SK-N-SH treated with all-trans-retinoic acid at 6 μM for 48 hours (cell line): ENCODE results near the gene COPG2.
"Not testable (repeated sequence)": the region's sequence is repeated elsewhere in the genome, so short reads cannot be mapped to it uniquely, and the experiment has no call there.

Experiments used
- ATAC-seq: fragments of 200-7000 bp; cut with Tn5 transposase; 3 replicates; pipeline ENCODE4 v1.9.1; 2020; ENCODE audit warnings: mild to moderate bottlenecking, moderate library complexity
- ARNTL ChIP-seq: fragments of 450-650 bp; formaldehyde crosslinking; IDR thresholded peaks from 2 replicates; pipeline ENCODE4 v1.5.0; 2020; ENCODE audit warnings: low read depth, mild to moderate bottlenecking, moderate library complexity, borderline replicate concordance
- BACH2 ChIP-seq: fragments of 250-450 bp; sonication (Bioruptor Pico); IDR thresholded peaks from 2 replicates; pipeline ENCODE4 v1.9.0; 2021; ENCODE audit warnings: mild to moderate bottlenecking, borderline replicate concordance
- CSDC2 ChIP-seq: fragments of 250-450 bp; sonication (Bioruptor Pico); IDR thresholded peaks from 2 replicates; pipeline ENCODE4 v1.5.0; 2020; ENCODE audit warnings: mild to moderate bottlenecking, moderate library complexity
- ESRRG ChIP-seq: fragments of 250-450 bp; sonication (Bioruptor Pico); IDR thresholded peaks from 2 replicates; pipeline ENCODE4 v1.6.1; 2021; ENCODE audit warnings: mild to moderate bottlenecking
- GLIS3 ChIP-seq: fragments of 250-450 bp; sonication (Bioruptor Pico); IDR thresholded peaks from 2 replicates; pipeline ENCODE4 v1.5.0; 2020; ENCODE audit warnings: mild to moderate bottlenecking, moderate library complexity
- ISL1 ChIP-seq: fragments of 250-450 bp; sonication (Bioruptor Pico); IDR thresholded peaks from 2 replicates; pipeline ENCODE4 v2.1.2; 2022; ENCODE audit warnings: mild to moderate bottlenecking, moderate library complexity
- OSR1 ChIP-seq: fragments of 250-450 bp; sonication (Bioruptor Pico); IDR thresholded peaks from 2 replicates; pipeline ENCODE4 v1.8.0; 2022; ENCODE audit warnings: moderate library complexity, mild to moderate bottlenecking, inconsistent platforms
- PPARA ChIP-seq: fragments of 250-450 bp; sonication (Bioruptor Pico); IDR thresholded peaks from 2 replicates; pipeline ENCODE4 v1.5.0; 2020; ENCODE audit warnings: mild to moderate bottlenecking, borderline replicate concordance
- RARB ChIP-seq: fragments of 250-450 bp; sonication (Bioruptor Pico); IDR thresholded peaks from 2 replicates; pipeline ENCODE4 v1.8.0; 2021; ENCODE audit warnings: mild to moderate bottlenecking, moderate library complexity
- TCF4 ChIP-seq: fragments of 250-450 bp; sonication (Bioruptor Pico); IDR thresholded peaks from 2 replicates; pipeline ENCODE4 v1.8.0; 2021; ENCODE audit warnings: mild to moderate bottlenecking, moderate library complexity, borderline replicate concordance
- TOX ChIP-seq: fragments of 250-450 bp; sonication (Bioruptor Pico); IDR thresholded peaks from 2 replicates; pipeline ENCODE4 v1.8.0; 2021; ENCODE audit warnings: mild to moderate bottlenecking, moderate library complexity, borderline replicate concordance
- ZC3H10 ChIP-seq: fragments of 250-450 bp; sonication (Bioruptor Pico); IDR thresholded peaks from 2 replicates; pipeline ENCODE4 v1.5.1; 2021; ENCODE audit warnings: mild to moderate bottlenecking, moderate library complexity
- ZFP3 ChIP-seq: fragments of 250-450 bp; sonication (Bioruptor Pico); IDR thresholded peaks from 2 replicates; pipeline ENCODE4 v1.5.0; 2020; ENCODE audit warnings: mild to moderate bottlenecking, moderate library complexity
- ZFP30 ChIP-seq: fragments of 450-650 bp; formaldehyde crosslinking; IDR thresholded peaks from 2 replicates; pipeline ENCODE4 v1.5.0; 2022; ENCODE audit warnings: mild to moderate bottlenecking, moderate library complexity
- ZNF565 ChIP-seq: fragments of 450-650 bp; formaldehyde crosslinking; conservative IDR thresholded peaks from 2 replicates; pipeline ENCODE4 v1.5.0; 2020; ENCODE audit warnings: low read depth, mild to moderate bottlenecking, moderate library complexity
- ZNF70 ChIP-seq: fragments of 450-650 bp; formaldehyde crosslinking; IDR thresholded peaks from 2 replicates; pipeline ENCODE4 v1.5.0; 2020; ENCODE audit warnings: mild to moderate bottlenecking, moderate library complexity
- ZNF8 ChIP-seq: fragments of 450-650 bp; formaldehyde crosslinking; IDR thresholded peaks from 2 replicates; pipeline ENCODE4 v1.5.0; 2020; ENCODE audit warnings: mild to moderate bottlenecking, moderate library complexity
- TF ChIP-seq, protein P1 (sequence below): fragments of 250-450 bp; sonication (Bioruptor Pico); IDR thresholded peaks from 2 replicates; pipeline ENCODE4 v1.5.1; 2021; ENCODE audit warnings: mild to moderate bottlenecking, moderate library complexity
- TF ChIP-seq, protein P2 (sequence below): fragments of 250-450 bp; sonication (Bioruptor Pico); IDR thresholded peaks from 2 replicates; pipeline ENCODE4 v1.8.0; 2021; ENCODE audit warnings: low read depth, mild to moderate bottlenecking, moderate library complexity, borderline replicate concordance
- TF ChIP-seq, protein P3 (sequence below): fragments of 250-450 bp; sonication (Bioruptor Pico); IDR thresholded peaks from 2 replicates; pipeline ENCODE4 v1.8.0; 2020; ENCODE audit warnings: mild to moderate bottlenecking, moderate library complexity, borderline replicate concordance
- TF ChIP-seq, protein P4 (sequence below): fragments of 250-450 bp; sonication (Bioruptor Pico); IDR thresholded peaks from 2 replicates; pipeline ENCODE4 v1.5.0; 2020; ENCODE audit warnings: mild to moderate bottlenecking, moderate library complexity

Gene COPG2

DNA sequence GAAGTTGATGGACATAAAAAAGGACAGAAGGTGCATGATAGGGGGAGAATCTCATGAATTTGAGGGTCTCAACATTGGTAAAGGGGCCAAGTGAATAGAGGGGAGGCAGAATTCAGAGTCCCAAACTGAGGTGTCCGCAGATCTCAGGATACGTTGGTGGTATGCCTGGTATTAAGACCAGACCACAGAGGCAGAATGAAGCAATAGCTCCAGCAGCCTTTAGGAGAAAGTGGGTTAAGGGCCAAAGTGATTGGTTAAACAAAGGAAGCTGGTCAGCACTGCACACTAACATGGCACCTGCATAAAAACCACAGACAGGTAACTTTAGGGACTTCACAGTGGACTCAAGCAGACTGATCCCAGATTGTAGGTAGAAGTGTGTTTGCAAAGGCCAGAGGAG, 139.1 kb downstream of the COPG2 start:
- no peak for ATAC-seq
- TF ChIP-seq CSDC2 (CRISPR knock-in tag) (no peak), ZFP3 (no peak)

DNA sequence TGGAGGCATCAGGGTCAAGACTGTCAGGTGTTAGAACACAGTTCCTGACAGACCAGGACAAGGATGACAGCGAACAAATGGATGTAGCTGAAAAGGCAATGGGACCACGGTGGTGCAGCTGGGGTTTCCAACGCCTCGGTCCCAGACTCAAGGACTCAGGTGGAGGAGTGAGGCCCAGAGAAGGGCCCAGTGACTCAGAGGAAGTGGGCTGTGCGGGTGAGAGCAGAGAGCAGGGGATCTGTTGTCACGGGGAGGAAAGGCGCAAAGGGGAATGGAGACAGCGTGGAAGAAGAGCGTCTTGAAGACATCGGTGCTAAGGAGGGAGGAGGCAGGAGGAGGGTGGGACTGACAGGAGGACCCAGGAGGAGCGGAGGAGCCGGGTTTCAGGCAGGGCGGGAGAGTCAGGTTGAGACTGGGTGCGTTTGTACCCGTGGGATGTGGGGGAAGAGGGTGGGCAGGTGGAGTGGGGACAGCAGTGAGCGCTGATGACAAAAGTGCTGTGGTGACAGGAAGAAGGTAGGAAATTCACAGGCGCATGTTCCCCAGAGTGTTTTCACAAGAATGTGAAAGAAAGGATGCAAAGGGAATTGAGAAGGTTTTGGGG, 140.7 kb downstream of the COPG2 start:
- not testable (repeated sequence) for ATAC-seq

DNA sequence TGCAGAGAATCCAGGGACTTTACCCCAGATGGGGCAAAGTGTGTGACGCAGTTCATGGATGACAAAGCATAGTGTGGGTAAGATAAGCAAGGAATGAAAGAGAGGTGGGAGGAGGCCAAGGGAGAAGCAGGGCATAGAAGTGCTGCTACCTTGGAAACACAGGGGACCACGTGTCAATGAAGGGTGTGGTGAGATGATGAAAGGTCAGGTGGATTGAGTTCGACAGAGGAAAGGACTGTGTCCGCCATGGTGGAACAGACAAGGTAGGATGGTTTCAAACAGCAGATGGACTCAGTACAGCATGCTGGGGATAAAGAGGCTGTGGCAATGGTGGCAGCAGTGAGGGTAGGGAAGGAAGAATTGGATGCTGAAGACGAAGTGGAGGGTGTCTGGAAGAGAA, 143.9 kb downstream of the COPG2 start:
- TF ChIP-seq CSDC2 (CRISPR knock-in tag) (no peak), PPARA (CRISPR knock-in tag) (no peak), ZFP30 (CRISPR knock-in tag) (no peak), TCF4 (CRISPR knock-in tag) (no peak), TOX (CRISPR knock-in tag) (no peak), ESRRG (no peak)
- no peak for ATAC-seq

DNA sequence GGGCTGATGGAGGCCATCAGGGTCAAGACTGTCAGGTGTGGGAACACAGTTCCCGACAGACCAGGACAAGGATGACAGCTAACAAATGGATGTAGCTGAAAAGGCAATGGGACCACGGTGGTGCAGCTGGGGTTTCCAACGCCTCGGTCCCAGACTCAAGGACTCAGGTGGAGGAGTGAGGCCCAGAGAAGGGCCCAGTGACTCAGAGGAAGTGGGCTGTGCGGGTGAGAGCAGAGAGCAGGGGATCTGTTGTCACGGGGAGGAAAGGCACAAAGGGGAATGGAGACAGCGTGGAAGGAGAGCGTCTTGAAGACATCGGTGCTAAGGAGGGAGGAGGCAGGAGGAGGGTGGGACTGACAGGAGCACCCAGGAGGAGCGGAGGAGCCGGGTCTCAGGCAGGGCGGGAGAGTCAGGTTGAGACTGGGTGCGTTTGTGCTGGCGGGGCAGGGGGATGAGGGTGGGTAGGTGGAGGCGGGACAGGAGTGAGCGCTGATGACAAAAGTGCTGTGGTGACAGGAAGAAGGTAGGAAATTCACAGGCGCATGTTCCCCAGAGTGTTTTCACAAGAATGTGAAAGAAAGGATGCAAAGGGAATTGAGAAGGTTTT, 144.9 kb downstream of the COPG2 start:
- not testable (repeated sequence) for ATAC-seq

DNA sequence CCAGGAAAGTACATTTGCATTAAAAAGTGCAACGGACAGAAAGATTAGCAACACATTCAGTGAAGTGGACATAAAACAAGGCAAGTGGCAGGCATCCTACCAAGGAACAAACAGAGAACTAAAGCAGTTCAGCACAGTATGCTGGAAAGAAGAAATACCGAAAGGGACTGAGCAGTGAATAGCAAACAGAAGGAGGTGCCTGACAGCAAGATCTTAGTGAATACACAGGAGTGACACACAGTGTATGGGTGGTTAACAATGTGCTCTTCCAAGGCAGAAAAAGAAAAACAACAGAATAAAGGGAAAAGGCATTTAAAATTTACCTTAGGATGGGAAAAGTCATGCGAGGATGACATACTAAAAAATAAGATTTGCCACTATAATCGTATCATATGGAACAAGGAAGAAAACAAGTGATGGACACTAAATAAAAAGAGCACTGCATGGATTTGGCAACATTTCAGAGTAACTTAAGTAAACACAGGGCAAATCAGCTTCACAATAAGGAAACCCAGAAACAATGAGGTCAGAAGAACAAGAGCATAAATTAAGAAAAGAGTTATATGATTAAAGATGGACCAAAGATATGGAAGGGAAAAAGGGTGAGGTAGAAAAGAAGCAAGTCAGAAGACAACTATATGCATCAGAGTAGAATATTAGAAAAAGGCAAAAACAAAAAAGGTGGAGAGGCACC, 147.1 kb downstream of the COPG2 start:
- no peak for ATAC-seq
- TF ChIP-seq ZFP30 (CRISPR knock-in tag) = no peak
- TF ChIP-seq GLIS3 (CRISPR knock-in tag) = no peak
- TF ChIP-seq ZNF70 = no peak
- no peak for TF ChIP-seq TCF4 (CRISPR knock-in tag)
- TF ChIP-seq OSR1 (CRISPR knock-in tag) = no peak
- TF ChIP-seq, protein P1, sequence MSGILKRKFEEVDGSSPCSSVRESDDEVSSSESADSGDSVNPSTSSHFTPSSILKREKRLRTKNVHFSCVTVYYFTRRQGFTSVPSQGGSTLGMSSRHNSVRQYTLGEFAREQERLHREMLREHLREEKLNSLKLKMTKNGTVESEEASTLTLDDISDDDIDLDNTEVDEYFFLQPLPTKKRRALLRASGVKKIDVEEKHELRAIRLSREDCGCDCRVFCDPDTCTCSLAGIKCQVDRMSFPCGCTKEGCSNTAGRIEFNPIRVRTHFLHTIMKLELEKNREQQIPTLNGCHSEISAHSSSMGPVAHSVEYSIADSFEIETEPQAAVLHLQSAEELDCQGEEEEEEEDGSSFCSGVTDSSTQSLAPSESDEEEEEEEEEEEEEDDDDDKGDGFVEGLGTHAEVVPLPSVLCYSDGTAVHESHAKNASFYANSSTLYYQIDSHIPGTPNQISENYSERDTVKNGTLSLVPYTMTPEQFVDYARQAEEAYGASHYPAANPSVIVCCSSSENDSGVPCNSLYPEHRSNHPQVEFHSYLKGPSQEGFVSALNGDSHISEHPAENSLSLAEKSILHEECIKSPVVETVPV = no peak
- no peak for TF ChIP-seq ISL1 (CRISPR knock-in tag)
- TF ChIP-seq, protein P2, sequence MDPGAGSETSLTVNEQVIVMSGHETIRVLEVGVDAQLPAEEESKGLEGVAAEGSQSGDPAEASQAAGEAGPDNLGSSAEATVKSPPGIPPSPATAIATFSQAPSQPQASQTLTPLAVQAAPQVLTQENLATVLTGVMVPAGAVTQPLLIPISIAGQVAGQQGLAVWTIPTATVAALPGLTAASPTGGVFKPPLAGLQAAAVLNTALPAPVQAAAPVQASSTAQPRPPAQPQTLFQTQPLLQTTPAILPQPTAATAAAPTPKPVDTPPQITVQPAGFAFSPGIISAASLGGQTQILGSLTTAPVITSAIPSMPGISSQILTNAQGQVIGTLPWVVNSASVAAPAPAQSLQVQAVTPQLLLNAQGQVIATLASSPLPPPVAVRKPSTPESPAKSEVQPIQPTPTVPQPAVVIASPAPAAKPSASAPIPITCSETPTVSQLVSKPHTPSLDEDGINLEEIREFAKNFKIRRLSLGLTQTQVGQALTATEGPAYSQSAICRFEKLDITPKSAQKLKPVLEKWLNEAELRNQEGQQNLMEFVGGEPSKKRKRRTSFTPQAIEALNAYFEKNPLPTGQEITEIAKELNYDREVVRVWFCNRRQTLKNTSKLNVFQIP (CRISPR knock-in tag) = no peak
- TF ChIP-seq, protein P3, sequence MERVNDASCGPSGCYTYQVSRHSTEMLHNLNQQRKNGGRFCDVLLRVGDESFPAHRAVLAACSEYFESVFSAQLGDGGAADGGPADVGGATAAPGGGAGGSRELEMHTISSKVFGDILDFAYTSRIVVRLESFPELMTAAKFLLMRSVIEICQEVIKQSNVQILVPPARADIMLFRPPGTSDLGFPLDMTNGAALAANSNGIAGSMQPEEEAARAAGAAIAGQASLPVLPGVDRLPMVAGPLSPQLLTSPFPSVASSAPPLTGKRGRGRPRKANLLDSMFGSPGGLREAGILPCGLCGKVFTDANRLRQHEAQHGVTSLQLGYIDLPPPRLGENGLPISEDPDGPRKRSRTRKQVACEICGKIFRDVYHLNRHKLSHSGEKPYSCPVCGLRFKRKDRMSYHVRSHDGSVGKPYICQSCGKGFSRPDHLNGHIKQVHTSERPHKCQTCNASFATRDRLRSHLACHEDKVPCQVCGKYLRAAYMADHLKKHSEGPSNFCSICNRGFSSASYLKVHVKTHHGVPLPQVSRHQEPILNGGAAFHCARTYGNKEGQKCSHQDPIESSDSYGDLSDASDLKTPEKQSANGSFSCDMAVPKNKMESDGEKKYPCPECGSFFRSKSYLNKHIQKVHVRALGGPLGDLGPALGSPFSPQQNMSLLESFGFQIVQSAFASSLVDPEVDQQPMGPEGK = no peak
- TF ChIP-seq CSDC2 (CRISPR knock-in tag) = no peak
- no peak for TF ChIP-seq RARB (CRISPR knock-in tag)
- TF ChIP-seq, protein P4, sequence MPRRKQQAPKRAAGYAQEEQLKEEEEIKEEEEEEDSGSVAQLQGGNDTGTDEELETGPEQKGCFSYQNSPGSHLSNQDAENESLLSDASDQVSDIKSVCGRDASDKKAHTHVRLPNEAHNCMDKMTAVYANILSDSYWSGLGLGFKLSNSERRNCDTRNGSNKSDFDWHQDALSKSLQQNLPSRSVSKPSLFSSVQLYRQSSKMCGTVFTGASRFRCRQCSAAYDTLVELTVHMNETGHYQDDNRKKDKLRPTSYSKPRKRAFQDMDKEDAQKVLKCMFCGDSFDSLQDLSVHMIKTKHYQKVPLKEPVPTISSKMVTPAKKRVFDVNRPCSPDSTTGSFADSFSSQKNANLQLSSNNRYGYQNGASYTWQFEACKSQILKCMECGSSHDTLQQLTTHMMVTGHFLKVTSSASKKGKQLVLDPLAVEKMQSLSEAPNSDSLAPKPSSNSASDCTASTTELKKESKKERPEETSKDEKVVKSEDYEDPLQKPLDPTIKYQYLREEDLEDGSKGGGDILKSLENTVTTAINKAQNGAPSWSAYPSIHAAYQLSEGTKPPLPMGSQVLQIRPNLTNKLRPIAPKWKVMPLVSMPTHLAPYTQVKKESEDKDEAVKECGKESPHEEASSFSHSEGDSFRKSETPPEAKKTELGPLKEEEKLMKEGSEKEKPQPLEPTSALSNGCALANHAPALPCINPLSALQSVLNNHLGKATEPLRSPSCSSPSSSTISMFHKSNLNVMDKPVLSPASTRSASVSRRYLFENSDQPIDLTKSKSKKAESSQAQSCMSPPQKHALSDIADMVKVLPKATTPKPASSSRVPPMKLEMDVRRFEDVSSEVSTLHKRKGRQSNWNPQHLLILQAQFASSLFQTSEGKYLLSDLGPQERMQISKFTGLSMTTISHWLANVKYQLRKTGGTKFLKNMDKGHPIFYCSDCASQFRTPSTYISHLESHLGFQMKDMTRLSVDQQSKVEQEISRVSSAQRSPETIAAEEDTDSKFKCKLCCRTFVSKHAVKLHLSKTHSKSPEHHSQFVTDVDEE = no peak
- TF ChIP-seq PPARA (CRISPR knock-in tag) = no peak
- TF ChIP-seq ZFP3 = no peak
- TF ChIP-seq ZNF8 (CRISPR knock-in tag) = no peak
- TF ChIP-seq ZC3H10 = no peak
- no peak for TF ChIP-seq BACH2 (CRISPR knock-in tag)
- no peak for TF ChIP-seq ZNF565 (CRISPR knock-in tag)
- TF ChIP-seq TOX (CRISPR knock-in tag) = no peak
- no peak for TF ChIP-seq ARNTL (CRISPR knock-in tag)
